Neural cell (in vitro differentiated cells): ENCODE measurements around the gene ALDH1L1. TPM values are rescaled to one million over a fixed set of nuclear protein-coding genes. Genes with fewer than 3 reads are reported as not detected.

Experiments
- H2AFZ ChIP-seq: fragments of 200-600, 300-800 bp; sonication (generic), shearing (Covaris generic); 2 replicates; pipeline ENCODE4 v1.6.0; 2014; ENCODE audit warnings: low read depth, mild to moderate bottlenecking, antibody characterized with exemption, low read length, moderate library complexity
- H3F3A ChIP-seq: fragments of 200-600 bp; shearing (Covaris generic); 2 replicates; pipeline ENCODE4 v1.6.1; 2016; ENCODE audit warnings: mild to moderate bottlenecking, moderate library complexity, mixed read lengths, antibody characterized with exemption, low read length; ENCODE audit not compliant: insufficient read depth, poor library complexity, severe bottlenecking
- H3K27ac ChIP-seq: fragments of 200-600, 300-800 bp; sonication (generic), shearing (Covaris generic); 2 replicates; pipeline ENCODE4 v1.5.1; 2014; ENCODE audit warnings: mild to moderate bottlenecking, low read length, moderate library complexity
- H3K27me3 ChIP-seq: fragments of 300-800, 200-600 bp; sonication (generic), shearing (Covaris generic); 2 replicates; pipeline ENCODE4 v1.6.0; 2014; ENCODE audit warnings: mild to moderate bottlenecking, low read depth, low read length, moderate library complexity; ENCODE audit not compliant: insufficient read depth
- H3K36me3 ChIP-seq: fragments of 300-800, 200-600 bp; sonication (generic), shearing (Covaris generic); 2 replicates; pipeline ENCODE4 v1.5.1; 2014; ENCODE audit warnings: mild to moderate bottlenecking, antibody characterized with exemption, low read length, moderate library complexity; ENCODE audit not compliant: insufficient read depth
- H3K4me2 ChIP-seq: fragments of 300-800, 200-600 bp; sonication (generic), shearing (Covaris generic); 2 replicates; pipeline ENCODE4 v1.6.0; 2014; ENCODE audit warnings: mild to moderate bottlenecking, low read length
- H3K4me3 ChIP-seq: fragments of 300-800, 200-600 bp; sonication (generic), shearing (Covaris generic); 2 replicates; pipeline ENCODE4 v1.5.1; 2014; ENCODE audit warnings: mild to moderate bottlenecking, low read length, moderate library complexity
- H3K79me2 ChIP-seq: fragments of 200-600 bp; shearing (Covaris generic); replicated peaks from 2 replicates; pipeline ENCODE4 v1.6.0; 2014; ENCODE audit warnings: mild to moderate bottlenecking, low read length, moderate library complexity; ENCODE audit not compliant: insufficient read depth
- H3K9ac ChIP-seq: fragments of 300-800, 200-600 bp; sonication (generic), shearing (Covaris generic); 2 replicates; pipeline ENCODE4 v1.6.1; 2016; ENCODE audit warnings: mild to moderate bottlenecking, low read length, mixed read lengths
- H3K9me2 ChIP-seq: fragments of 200-600 bp; shearing (Covaris generic); 2 replicates; pipeline ENCODE4 v1.6.1; 2016; ENCODE audit warnings: mild to moderate bottlenecking, low read length, mixed read lengths; ENCODE audit not compliant: insufficient read depth
- H3K9me3 ChIP-seq: fragments of 200-600, 300-800 bp; sonication (generic), shearing (Covaris generic); 2 replicates; pipeline ENCODE4 v1.6.1; 2016; ENCODE audit warnings: mild to moderate bottlenecking, mixed run types, low read length, moderate library complexity, mixed read lengths
- H4K20me1 ChIP-seq: fragments of 200-600 bp; shearing (Covaris generic); 2 replicates; pipeline ENCODE4 v1.6.1; 2016; ENCODE audit warnings: mild to moderate bottlenecking, mixed run types; ENCODE audit not compliant: insufficient read depth
- CTCF ChIP-seq: fragments of 450-650 bp; IDR thresholded peaks from 2 replicates; pipeline ENCODE4 v1.5.1; 2014; ENCODE audit warnings: antibody characterized with exemption, mild to moderate bottlenecking, moderate library complexity; ENCODE audit not compliant: poor library complexity, severe bottlenecking
- EP300 ChIP-seq: fragments of 450-650 bp; conservative IDR thresholded peaks from 2 replicates; pipeline ENCODE4 v1.6.1; 2014; ENCODE audit warnings: antibody characterized with exemption, mild to moderate bottlenecking, moderate library complexity; ENCODE audit not compliant: poor library complexity, severe bottlenecking
- EZH2 ChIP-seq: fragments of 200-600, 300-800 bp; shearing (Covaris generic), sonication (generic); IDR thresholded peaks from 2 replicates; pipeline ENCODE4 v1.6.1; 2014; ENCODE audit warnings: antibody characterized with exemption, low read length, borderline replicate concordance, mild to moderate bottlenecking; ENCODE audit not compliant: insufficient read depth, poor library complexity, severe bottlenecking
- MXI1 ChIP-seq: fragments of 450-650 bp; conservative IDR thresholded peaks from 2 replicates; pipeline ENCODE4 v1.6.1; 2014; ENCODE audit warnings: antibody characterized with exemption, mild to moderate bottlenecking; ENCODE audit not compliant: poor library complexity, severe bottlenecking
- POLR2AphosphoS5 ChIP-seq: IDR thresholded peaks from 2 replicates; pipeline ENCODE4 v1.6.1; 2012
- RAD21 ChIP-seq: fragments of 450-650 bp; conservative IDR thresholded peaks from 2 replicates; pipeline ENCODE4 v1.6.1; 2014; ENCODE audit warnings: antibody characterized with exemption, mild to moderate bottlenecking, moderate library complexity
- REST ChIP-seq: IDR thresholded peaks from 2 replicates; pipeline ENCODE4 v1.6.1; 2012; ENCODE audit warnings: borderline replicate concordance
- SMC3 ChIP-seq: fragments of 450-650 bp; conservative IDR thresholded peaks from 2 replicates; pipeline ENCODE4 v1.6.1; 2014; ENCODE audit warnings: antibody characterized with exemption, mild to moderate bottlenecking, moderate library complexity; ENCODE audit not compliant: poor library complexity
- TAF1 ChIP-seq: IDR thresholded peaks from 2 replicates; pipeline ENCODE4 v1.6.1; 2012; ENCODE audit warnings: low read depth
- polyA plus RNA-seq: library from polyadenylated mRNA; depleted of rRNA; stranded (reverse); fragments of >200 nt; gene quantifications from 2 replicates; pipeline ENCODE4 v1.2.3, GENCODE V29; 2014

ALDH1L1 gene
- polyA plus RNA-seq, 1 donor from 2014 or later = not detected

GRCh38 chr3:126160243-126161210 is 19.9 kb downstream of the ALDH1L1 start:
- no peaks in the 10 kb centered on the region for H3K9me2 ChIP-seq
- no peak overlapping the region for H3K4me2 ChIP-seq
- H3K9ac ChIP-seq = no peak overlapping the region
- H2AFZ ChIP-seq = no peak overlapping the region
- H4K20me1 ChIP-seq = no peaks in the 10 kb centered on the region
- no peak overlapping the region for H3K27ac ChIP-seq
- TF ChIP-seq RAD21 (no peak), EP300 (no peak), REST (no peak), TAF1 (no peak), SMC3 (no peak), MXI1 (no peak), EZH2 (no peak), POLR2AphosphoS5 (no peak), CTCF (no peak)
- H3K9me3 ChIP-seq = peaks cover 4% of the 10 kb centered on the region
- no peaks in the 10 kb centered on the region for H3K36me3 ChIP-seq
- H3K79me2 ChIP-seq = no peaks in the 10 kb centered on the region
- H3F3A ChIP-seq = no peaks in the 10 kb centered on the region
- H3K27me3 ChIP-seq = no peaks in the 10 kb centered on the region
- no peak overlapping the region for H3K4me3 ChIP-seq

- H3K79me2 ChIP-seq = no peaks in the 10 kb centered on the region
- H3K27me3 ChIP-seq = no peaks in the 10 kb centered on the region
- no peak overlapping the region for H3K4me2 ChIP-seq
- H3K36me3 ChIP-seq = no peaks in the 10 kb centered on the region
- H3K4me3 ChIP-seq = no peak overlapping the region
- H3K9ac ChIP-seq = no peak overlapping the region
- no peaks in the 10 kb centered on the region for H3K9me2 ChIP-seq
- no peaks in the 10 kb centered on the region for H3F3A ChIP-seq
- H4K20me1 ChIP-seq = no peaks in the 10 kb centered on the region
- peaks cover 3% of the 10 kb centered on the region for H3K9me3 ChIP-seq
- TF ChIP-seq TAF1 (no peak), EZH2 (no peak), REST (no peak), MXI1 (no peak), POLR2AphosphoS5 (no peak), EP300 (no peak), CTCF (no peak), SMC3 (no peak), RAD21 (no peak)
- no peak overlapping the region for H2AFZ ChIP-seq
- no peak overlapping the region for H3K27ac ChIP-seq
These were observed 20.9 kb downstream of the ALDH1L1 start for GRCh38 chr3:126159476-126159875.
